CD8-positive, alpha-beta memory T cell (primary cell): Measurements from ENCODE around the gene ERC2. TPM values are rescaled to one million over a fixed set of nuclear protein-coding genes. Genes with fewer than 3 reads are reported as not detected.

Experiments
- CTCF ChIA-PET: fragments of 350-600 bp; sonication (Branson Sonifier 250); formaldehyde crosslinking; loops from one replicate; lab custom pipeline; 2021; ENCODE audit warnings: antibody characterized with exemption; lab: Charles Lee
- POLR2A ChIA-PET: fragments of 350-600 bp; sonication (Branson Sonifier 250); formaldehyde crosslinking; loops from one replicate; lab custom pipeline; 2021; ENCODE audit warnings: antibody characterized with exemption; lab: Charles Lee
- DNase-seq, 5 donors: peaks; one replicate each; pipeline versions ENCODE4 v3.0.0 to v3.0.0-alpha.2; 2020 to 2022; ENCODE audit warnings: mixed read lengths in 1 of 5
- H3K27ac ChIP-seq: one replicate; pipeline ENCODE4 v1.7.0; 2013; ENCODE audit warnings: low read depth, mild to moderate bottlenecking, low read length, moderate library complexity
- H3K27me3 ChIP-seq: 2 replicates; pipeline ENCODE4 v1.7.0; 2013; ENCODE audit warnings: low read length, mild to moderate bottlenecking; ENCODE audit not compliant: insufficient read depth, poor library complexity, severe bottlenecking
- H3K36me3 ChIP-seq: 2 replicates; pipeline ENCODE4 v1.7.0; 2013; ENCODE audit warnings: mild to moderate bottlenecking, low read length, moderate library complexity; ENCODE audit not compliant: insufficient read depth
- H3K4me1 ChIP-seq: 2 replicates; pipeline ENCODE4 v1.7.0; 2013; ENCODE audit warnings: mild to moderate bottlenecking, low read length, moderate library complexity; ENCODE audit not compliant: insufficient read depth
- H3K4me3 ChIP-seq: 2 replicates; pipeline ENCODE4 v1.7.0; 2013; ENCODE audit warnings: mild to moderate bottlenecking, low read length
- H3K9me3 ChIP-seq: 2 replicates; pipeline ENCODE4 v1.7.0; 2013; ENCODE audit warnings: mild to moderate bottlenecking, low read length
- H3K27ac Mint-ChIP-seq, 8 donors: one replicate each; pipeline ENCODE4 v1.8.0; 2020 to 2021; ENCODE audit warnings: mixed read lengths in 8 of 8, mild to moderate bottlenecking in 6 of 8, inconsistent platforms in 3 of 8, moderate library complexity in 3 of 8
- H3K27me3 Mint-ChIP-seq, 2 donors: one replicate each; pipeline ENCODE4 v1.8.0; 2020 to 2021; ENCODE audit warnings: mixed read lengths in 2 of 2, mild to moderate bottlenecking in 1 of 2, moderate library complexity in 1 of 2
- H3K36me3 Mint-ChIP-seq, 3 donors: one replicate each; pipeline ENCODE4 v1.8.0; 2020 to 2021; ENCODE audit warnings: mixed read lengths in 3 of 3, inconsistent platforms in 1 of 3, mild to moderate bottlenecking in 1 of 3
- H3K4me1 Mint-ChIP-seq, 3 donors: one replicate each; pipeline ENCODE4 v1.8.0; 2020 to 2021; ENCODE audit warnings: mixed read lengths in 3 of 3, inconsistent platforms in 1 of 3, mild to moderate bottlenecking in 1 of 3
- H3K4me3 Mint-ChIP-seq, 7 donors: one replicate each; pipeline ENCODE4 v1.8.0; 2020 to 2021; ENCODE audit warnings: mixed read lengths in 7 of 7, mild to moderate bottlenecking in 6 of 7, moderate library complexity in 4 of 7, inconsistent platforms in 2 of 7
- H3K9me3 Mint-ChIP-seq, 5 donors: one replicate each; pipeline ENCODE4 v1.8.0; 2020 to 2022; ENCODE audit warnings: mixed read lengths in 5 of 5, mild to moderate bottlenecking in 3 of 5, moderate library complexity in 2 of 5, inconsistent platforms in 1 of 5
- polyA plus RNA-seq: library from polyadenylated mRNA; unstranded; fragments of 300-500 nt; fragmentation: Illumina TruSeq; gene quantifications from one replicate; pipeline ENCODE4 v1.2.3, GENCODE V29; 2021
- total RNA-seq, 2 experiments: library from RNA; stranded (reverse); gene quantifications; one replicate each; pipeline ENCODE4 v1.2.3, GENCODE V29; 2021

ERC2 gene
- total and polyA plus RNA-seq, 3 experiments from 2014 or later, result not detected

DNA sequence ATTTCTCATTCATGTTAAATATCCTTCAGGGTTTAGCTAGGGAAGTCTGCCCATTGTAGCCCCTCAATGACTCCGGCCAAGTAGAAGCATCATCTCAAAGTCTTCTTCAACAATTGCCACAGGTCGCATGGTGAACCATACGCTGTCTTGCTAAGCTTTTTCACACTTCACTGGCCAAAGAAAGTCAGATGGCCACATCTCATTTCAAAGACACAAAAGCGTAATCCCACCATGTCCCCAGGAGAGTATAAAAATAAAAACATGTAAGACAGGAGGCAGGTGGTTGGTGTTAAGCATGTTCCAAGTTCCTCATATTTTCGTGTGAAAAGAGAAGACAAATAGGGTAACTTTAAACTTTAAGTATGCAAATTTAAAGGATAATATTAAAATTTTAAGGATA, 147.4 kb downstream of the ERC2 start:
- H3K4me1 Mint-ChIP-seq, result no peaks in the 10 kb centered on the region
- Histone ChIP-seq H3K27me3 (no peaks in the 10 kb centered on the region), H3K9me3 (no peaks in the 10 kb centered on the region), H3K4me3 (no peak overlapping the region), H3K36me3 (no peaks in the 10 kb centered on the region), H3K27ac (no peak overlapping the region), H3K4me1 (no peaks in the 10 kb centered on the region)
- ChIA-PET CTCF (no interaction called here), POLR2A (no interaction called here)
- H3K27ac Mint-ChIP-seq, result no peak overlapping the region
- H3K9me3 Mint-ChIP-seq, result peaks cover 0 to 2% (median 0%) of the 10 kb centered on the region in 5 donors
- H3K27me3 Mint-ChIP-seq, result peaks cover under 1 to 4% of the 10 kb centered on the region in 2 donors
- no peak overlapping the region for H3K4me3 Mint-ChIP-seq
- DNase-seq, result no peak
- no peaks in the 10 kb centered on the region for H3K36me3 Mint-ChIP-seq

DNA sequence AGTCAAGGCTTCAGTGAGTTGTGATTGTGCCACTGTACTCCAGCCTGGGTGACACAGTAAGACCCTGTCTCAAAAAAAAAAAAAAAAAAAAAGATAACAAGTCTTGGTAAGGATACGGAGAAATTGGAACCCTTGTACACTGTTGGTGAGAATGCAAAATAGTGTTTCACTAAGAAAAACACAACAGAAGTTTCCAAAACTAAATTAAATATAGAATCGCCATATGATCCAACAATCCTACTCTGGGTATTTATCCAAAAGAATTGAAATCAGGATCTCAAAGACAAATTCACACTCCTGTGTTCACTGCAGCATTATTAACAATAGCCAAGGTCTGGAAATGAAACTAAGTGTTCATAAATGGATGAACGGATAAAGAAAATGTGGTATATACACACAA, 149.4 kb downstream of the ERC2 start:
- H3K9me3 ChIP-seq, result no peaks in the 10 kb centered on the region
- no peaks in the 10 kb centered on the region for H3K27me3 Mint-ChIP-seq
- H3K36me3 Mint-ChIP-seq, result no peaks in the 10 kb centered on the region
- no peaks in the 10 kb centered on the region for H3K4me1 Mint-ChIP-seq
- DNase-seq, result no peak
- POLR2A ChIA-PET, result no interaction called here
- no peak overlapping the region for H3K27ac ChIP-seq
- no peaks in the 10 kb centered on the region for H3K36me3 ChIP-seq
- H3K4me3 Mint-ChIP-seq, result no peak overlapping the region
- H3K27me3 ChIP-seq, result no peaks in the 10 kb centered on the region
- H3K4me3 ChIP-seq, result no peak overlapping the region
- H3K4me1 ChIP-seq, result no peaks in the 10 kb centered on the region
- H3K27ac Mint-ChIP-seq, result no peak overlapping the region
- H3K9me3 Mint-ChIP-seq, result peaks cover 0 to 2% (median 0%) of the 10 kb centered on the region in 5 donors
- CTCF ChIA-PET, result no interaction called here

DNA sequence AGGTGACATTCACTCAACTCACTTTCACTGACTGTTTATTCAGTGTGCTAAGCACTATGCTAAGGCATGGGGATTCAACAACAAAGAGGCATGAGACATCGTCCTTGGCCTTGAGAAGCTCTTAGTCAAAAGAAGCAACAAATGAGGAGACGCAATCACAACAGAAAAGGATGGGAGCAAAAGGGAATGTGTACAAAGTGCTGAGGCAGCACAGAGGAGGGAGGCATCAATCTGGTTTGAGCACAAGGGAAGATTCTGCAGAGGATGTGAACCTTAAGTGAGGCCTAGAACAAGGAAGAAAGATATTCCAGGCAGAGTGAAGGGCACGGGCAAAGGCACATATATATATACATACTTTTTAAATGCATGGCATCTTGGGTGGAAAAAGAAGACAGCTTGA, 151.3 kb downstream of the ERC2 start:
- ChIA-PET CTCF (no interaction called here), POLR2A (no interaction called here)
- H3K9me3 Mint-ChIP-seq, result no peaks in the 10 kb centered on the region
- no peak overlapping the region for H3K4me3 Mint-ChIP-seq
- H3K36me3 ChIP-seq, result no peaks in the 10 kb centered on the region
- H3K27me3 ChIP-seq, result no peaks in the 10 kb centered on the region
- H3K4me1 ChIP-seq, result no peaks in the 10 kb centered on the region
- DNase-seq, result no peak
- H3K4me3 ChIP-seq, result no peak overlapping the region
- H3K27me3 Mint-ChIP-seq, result no peaks in the 10 kb centered on the region
- H3K27ac ChIP-seq, result no peak overlapping the region
- no peaks in the 10 kb centered on the region for H3K4me1 Mint-ChIP-seq
- H3K27ac Mint-ChIP-seq, result no peak overlapping the region
- no peaks in the 10 kb centered on the region for H3K9me3 ChIP-seq
- H3K36me3 Mint-ChIP-seq, result no peaks in the 10 kb centered on the region

DNA sequence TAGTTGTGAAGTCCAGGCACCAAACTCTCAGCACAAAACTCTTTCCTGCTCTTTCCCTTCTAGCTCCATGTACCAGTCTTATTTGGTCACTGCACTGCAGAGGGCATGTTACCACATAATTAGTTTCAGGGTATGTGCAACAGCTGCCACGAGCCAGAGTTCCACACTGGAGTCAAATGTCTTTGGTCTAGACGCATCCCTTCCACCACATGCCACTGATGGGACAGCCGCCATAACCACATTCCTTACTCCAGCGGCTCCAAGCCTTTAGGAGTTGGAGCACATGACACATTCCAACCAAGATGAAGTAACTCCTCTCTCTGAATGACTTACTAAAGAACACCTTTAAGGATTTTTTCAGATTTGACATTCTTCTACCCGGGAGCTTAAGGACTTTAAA, 153.4 kb downstream of the ERC2 start:
- H3K27me3 Mint-ChIP-seq, result no peaks in the 10 kb centered on the region
- POLR2A ChIA-PET, result no interaction called here
- no peak overlapping the region for H3K27ac Mint-ChIP-seq
- H3K36me3 ChIP-seq, result no peaks in the 10 kb centered on the region
- H3K4me1 ChIP-seq, result no peaks in the 10 kb centered on the region
- CTCF ChIA-PET, result no interaction called here
- no peak for DNase-seq
- H3K9me3 Mint-ChIP-seq, result no peaks in the 10 kb centered on the region
- no peak overlapping the region for H3K4me3 ChIP-seq
- H3K4me3 Mint-ChIP-seq, result no peak overlapping the region
- H3K36me3 Mint-ChIP-seq, result no peaks in the 10 kb centered on the region
- no peaks in the 10 kb centered on the region for H3K27me3 ChIP-seq
- no peaks in the 10 kb centered on the region for H3K4me1 Mint-ChIP-seq
- H3K27ac ChIP-seq, result no peak overlapping the region
- no peaks in the 10 kb centered on the region for H3K9me3 ChIP-seq

DNA sequence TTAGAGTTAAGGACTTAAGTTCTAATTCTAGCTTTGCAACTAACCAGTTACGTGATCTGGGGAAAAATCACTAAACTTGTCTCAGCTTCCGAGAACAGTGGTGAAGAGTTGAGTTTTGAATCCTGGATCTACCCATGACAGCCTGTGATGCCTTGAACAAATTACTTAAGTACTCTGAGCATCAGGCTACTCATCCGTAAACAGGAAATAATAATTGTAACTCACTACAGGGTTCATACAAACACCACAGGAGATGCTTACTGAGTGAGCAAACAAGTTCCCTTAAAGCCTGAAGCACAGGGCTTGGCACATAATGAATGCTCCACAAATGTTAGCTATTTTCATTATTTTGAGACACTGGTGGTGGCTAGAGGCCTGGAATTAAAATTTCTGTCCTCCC, 158.8 kb downstream of the ERC2 start:
- H3K27me3 Mint-ChIP-seq, result peaks cover 0 to 3% of the 10 kb centered on the region in 2 donors
- H3K36me3 Mint-ChIP-seq, result no peaks in the 10 kb centered on the region
- no peaks in the 10 kb centered on the region for H3K27me3 ChIP-seq
- no peak overlapping the region for H3K4me3 ChIP-seq
- no peaks in the 10 kb centered on the region for H3K9me3 ChIP-seq
- no peaks in the 10 kb centered on the region for H3K4me1 Mint-ChIP-seq
- no peak for DNase-seq
- ChIA-PET POLR2A (no interaction called here), CTCF (no interaction called here)
- H3K36me3 ChIP-seq, result no peaks in the 10 kb centered on the region
- H3K9me3 Mint-ChIP-seq, result no peaks in the 10 kb centered on the region
- no peak overlapping the region for H3K27ac ChIP-seq
- no peak overlapping the region for H3K4me3 Mint-ChIP-seq
- H3K4me1 ChIP-seq, result no peaks in the 10 kb centered on the region
- no peak overlapping the region for H3K27ac Mint-ChIP-seq

DNA sequence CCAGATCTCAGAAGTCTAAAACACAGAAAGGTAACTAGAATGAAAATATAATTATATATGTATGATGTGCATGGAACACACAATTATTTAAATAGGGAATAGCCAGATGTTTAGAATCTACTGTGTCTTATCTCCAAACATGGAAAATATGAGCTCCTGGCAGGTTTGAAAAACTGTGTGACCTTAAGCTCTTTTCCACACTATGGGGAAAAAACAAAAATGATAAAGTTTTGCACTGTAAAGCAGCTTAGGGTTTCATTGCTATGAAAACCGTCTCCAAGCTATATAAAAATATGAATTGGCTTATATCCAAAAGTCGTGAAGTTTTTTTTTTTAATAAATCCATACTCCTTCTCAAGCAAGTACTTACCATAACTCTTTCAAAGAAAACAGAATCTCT, 159.8 kb downstream of the ERC2 start:
- CTCF ChIA-PET, result no interaction called here
- Mint-ChIP-seq H3K4me3 (no peak overlapping the region), H3K27me3 (peaks cover 0 to 3% of the 10 kb centered on the region in 2 donors), H3K4me1 (no peaks in the 10 kb centered on the region), H3K27ac (no peak overlapping the region), H3K36me3 (no peaks in the 10 kb centered on the region), H3K9me3 (no peaks in the 10 kb centered on the region)
- H3K4me3 ChIP-seq, result no peak overlapping the region
- no peak for DNase-seq
- H3K27me3 ChIP-seq, result no peaks in the 10 kb centered on the region
- no peaks in the 10 kb centered on the region for H3K4me1 ChIP-seq
- H3K27ac ChIP-seq, result no peak overlapping the region
- POLR2A ChIA-PET, result no interaction called here
- H3K9me3 ChIP-seq, result no peaks in the 10 kb centered on the region
- H3K36me3 ChIP-seq, result no peaks in the 10 kb centered on the region

- CTCF ChIA-PET, result interaction anchor here (1.2 kb wide), 1 partner anchor 10 kb away, joined by 3 read pairs; no protein-coding TSS in a partner anchor
- no peak overlapping the region for H3K27ac ChIP-seq
- peaks cover 3% of the 10 kb centered on the region for H3K27me3 ChIP-seq
- no peak overlapping the region for H3K4me3 ChIP-seq
- POLR2A ChIA-PET, result no interaction called here
- no peak overlapping the region for H3K4me3 Mint-ChIP-seq
- no peaks in the 10 kb centered on the region for H3K4me1 Mint-ChIP-seq
- H3K4me1 ChIP-seq, result no peaks in the 10 kb centered on the region
- H3K9me3 Mint-ChIP-seq, result no peaks in the 10 kb centered on the region
- no peaks in the 10 kb centered on the region for H3K36me3 ChIP-seq
- no peak for DNase-seq
- no peaks in the 10 kb centered on the region for H3K36me3 Mint-ChIP-seq
- no peak overlapping the region for H3K27ac Mint-ChIP-seq
- H3K27me3 Mint-ChIP-seq, result peaks cover 3 to 17% of the 10 kb centered on the region in 2 donors
- H3K9me3 ChIP-seq, result no peaks in the 10 kb centered on the region
Measured at GRCh38 chr3:56304069-56304468, 164.2 kb downstream of the ERC2 start.

DNA sequence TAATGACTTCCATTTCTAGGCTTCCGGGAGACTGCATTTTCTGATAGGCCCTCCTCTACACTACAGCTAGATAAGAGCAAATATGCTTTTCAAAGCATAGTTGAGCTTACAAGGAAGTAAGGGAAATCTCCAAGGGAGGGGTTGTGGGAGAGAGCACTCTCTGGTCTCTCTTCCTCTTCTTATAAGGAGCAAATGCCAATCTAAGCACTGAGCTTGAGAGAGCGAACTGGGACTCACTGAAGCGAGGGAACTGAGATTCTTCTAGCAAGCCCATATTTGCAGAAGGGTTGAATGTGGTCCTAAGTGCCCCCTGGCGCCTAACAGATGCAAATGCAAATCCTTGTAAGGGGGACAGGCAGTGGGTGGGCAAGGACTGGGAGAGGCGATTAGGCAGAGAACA, 164.8 kb downstream of the ERC2 start:
- H3K36me3 ChIP-seq, result no peaks in the 10 kb centered on the region
- H3K9me3 Mint-ChIP-seq, result peaks cover 0 to 3% (median 0%) of the 10 kb centered on the region in 5 donors
- POLR2A ChIA-PET, result no interaction called here
- no peak overlapping the region for H3K27ac Mint-ChIP-seq
- H3K9me3 ChIP-seq, result no peaks in the 10 kb centered on the region
- no peaks in the 10 kb centered on the region for H3K4me1 Mint-ChIP-seq
- no peak for DNase-seq
- H3K4me3 ChIP-seq, result no peak overlapping the region
- H3K27me3 Mint-ChIP-seq, result peaks cover 3 to 17% of the 10 kb centered on the region in 2 donors
- H3K27me3 ChIP-seq, result peaks cover 3% of the 10 kb centered on the region
- CTCF ChIA-PET, result interaction anchor here (1.2 kb wide), 1 partner anchor 9 kb away, joined by 3 read pairs; no protein-coding TSS in a partner anchor
- no peak overlapping the region for H3K4me3 Mint-ChIP-seq
- no peaks in the 10 kb centered on the region for H3K4me1 ChIP-seq
- no peaks in the 10 kb centered on the region for H3K36me3 Mint-ChIP-seq
- no peak overlapping the region for H3K27ac ChIP-seq

DNA sequence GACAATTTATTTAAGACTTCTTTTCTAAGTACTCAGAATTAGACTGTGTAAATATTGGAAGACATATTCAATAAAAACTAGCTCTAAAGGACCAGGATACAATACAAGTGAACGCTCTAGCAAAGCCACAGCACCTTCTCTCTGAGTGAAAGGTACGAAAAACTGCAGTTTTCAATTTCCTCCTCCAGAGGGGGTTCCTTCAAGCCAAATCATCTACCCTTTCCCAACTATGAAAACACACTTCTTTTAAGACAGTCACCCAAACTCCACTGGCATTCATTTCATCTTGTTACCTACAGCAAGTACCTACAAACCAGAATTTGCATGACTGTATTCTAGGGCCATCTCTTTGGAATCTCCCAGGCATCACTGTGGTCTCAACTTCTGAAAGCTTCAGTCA, 165.8 kb downstream of the ERC2 start:
- DNase-seq, result no peak
- no peak overlapping the region for H3K27ac ChIP-seq
- Mint-ChIP-seq H3K27ac (no peak overlapping the region), H3K4me3 (no peak overlapping the region), H3K36me3 (no peaks in the 10 kb centered on the region), H3K9me3 (peaks cover 0 to 8% (median 3%) of the 10 kb centered on the region in 5 donors), H3K4me1 (no peaks in the 10 kb centered on the region), H3K27me3 (peaks cover 6 to 22% of the 10 kb centered on the region in 2 donors)
- POLR2A ChIA-PET, result no interaction called here
- H3K4me1 ChIP-seq, result no peaks in the 10 kb centered on the region
- peaks cover 3% of the 10 kb centered on the region for H3K27me3 ChIP-seq
- H3K36me3 ChIP-seq, result no peaks in the 10 kb centered on the region
- CTCF ChIA-PET, result no interaction called here
- H3K4me3 ChIP-seq, result no peak overlapping the region
- no peaks in the 10 kb centered on the region for H3K9me3 ChIP-seq
